Epithelial cell of prostate (primary cell): ENCODE measurements around the gene TXNDC8.
"Not testable (repeated sequence)": the region's sequence is repeated elsewhere in the genome, so short reads cannot be mapped to it uniquely, and the experiment has no call there.

Experiments used
- DNase-seq: peaks from one replicate; pipeline ENCODE4 v3.0.0-alpha.2; 2011; ENCODE audit warnings: low read depth, low spot score
- H3K27ac ChIP-seq: fragments of 450-650 bp; 2 replicates; pipeline ENCODE4 v1.5.1; 2017; ENCODE audit warnings: mild to moderate bottlenecking

Gene TXNDC8

DNA sequence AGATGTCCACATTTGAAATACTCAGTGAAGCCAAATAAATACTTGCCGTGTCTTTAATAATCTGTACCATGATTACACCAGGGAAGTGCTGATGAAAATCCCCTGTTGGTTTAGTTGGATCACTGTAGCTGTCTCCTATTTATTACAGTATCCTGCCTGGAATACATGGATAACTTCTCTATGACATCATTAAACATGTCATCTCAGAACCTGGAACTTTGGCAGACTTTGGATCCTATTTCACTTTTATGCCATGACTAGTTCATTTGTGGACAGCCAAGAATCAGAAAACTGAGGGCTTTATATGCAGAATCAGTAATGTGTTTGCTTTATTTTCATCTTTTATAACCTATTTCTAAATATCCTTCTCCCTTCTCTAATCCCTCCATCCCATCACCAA lies at the start of gene TXNDC8:
TSS of gene TXNDC8 (minus strand) at position 137 of the 400 bp plus-strand sequence.
- H3K27ac ChIP-seq, result no peak within 1 kb of the TSS
- no peak for DNase-seq

GRCh38 chr9:110383491-110383890 lies 45.8 kb upstream of the TXNDC8 start:
- no peak overlapping the region for H3K27ac ChIP-seq
- DNase-seq, result no peak

- no peak for DNase-seq
Measured at GRCh38 chr9:110382731-110383130, 45.1 kb upstream of the TXNDC8 start.

GRCh38 chr9:110371411-110372007 lies 33.8 kb upstream of the TXNDC8 start:
- no peak overlapping the region for H3K27ac ChIP-seq
- DNase-seq, result no peak

More at GRCh38 chr9:110382731-110383130, 45.1 kb upstream of the TXNDC8 start:
- H3K27ac ChIP-seq, result no peak overlapping the region

DNA sequence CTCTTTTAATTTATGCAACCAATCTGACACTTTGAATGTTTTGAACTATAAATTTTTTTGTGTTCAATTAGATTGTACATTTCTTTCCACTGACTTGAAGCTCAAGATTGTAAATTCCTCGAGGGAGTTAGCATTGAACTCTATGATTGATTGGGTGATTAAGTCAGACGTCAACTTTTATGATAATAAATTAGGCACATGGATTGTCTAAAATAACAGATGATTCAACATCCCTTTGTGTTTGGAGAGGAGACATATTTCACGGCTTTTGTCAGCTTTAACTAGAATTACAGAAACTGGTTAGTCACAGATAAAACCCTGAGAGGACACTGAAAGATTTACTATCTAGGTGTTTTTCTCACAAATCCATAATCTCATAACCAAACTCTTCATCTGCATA lies 32.7 kb upstream of the TXNDC8 start:
- DNase-seq, result peak; percentile 44
- peak overlapping the region; percentile 25 for H3K27ac ChIP-seq

GRCh38 chr9:110364451-110364850 lies 26.8 kb upstream of the TXNDC8 start:
- DNase-seq, result no peak
- H3K27ac ChIP-seq, result no peak overlapping the region

DNA sequence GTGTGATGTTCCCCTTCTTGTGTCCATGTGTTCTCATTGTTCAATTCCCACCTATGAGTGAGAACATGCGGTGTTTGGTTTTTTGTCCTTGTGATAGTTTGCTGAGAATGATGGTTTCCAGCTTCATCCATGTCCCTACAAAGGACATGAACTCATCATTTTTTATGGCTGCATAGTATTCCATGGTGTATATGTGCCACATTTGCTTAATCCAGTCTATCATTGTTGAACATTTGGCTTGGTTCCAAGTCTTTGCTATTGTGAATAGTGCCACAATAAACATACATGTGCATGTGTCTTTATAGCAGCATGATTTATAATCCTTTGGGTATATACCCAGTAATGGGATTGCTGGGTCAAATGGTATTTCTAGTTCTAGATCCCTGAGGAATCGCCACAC lies 21.3 kb upstream of the TXNDC8 start:
- H3K27ac ChIP-seq, DNase-seq: not testable (repeated sequence)

- DNase-seq, result peak; percentile 29
- no peak overlapping the region for H3K27ac ChIP-seq
Measured at GRCh38 chr9:110357505-110357904, 19.8 kb upstream of the TXNDC8 start.

- DNase-seq, result no peak
- no peak overlapping the region for H3K27ac ChIP-seq
Measured at GRCh38 chr9:110356639-110357395, 19.2 kb upstream of the TXNDC8 start.

DNA sequence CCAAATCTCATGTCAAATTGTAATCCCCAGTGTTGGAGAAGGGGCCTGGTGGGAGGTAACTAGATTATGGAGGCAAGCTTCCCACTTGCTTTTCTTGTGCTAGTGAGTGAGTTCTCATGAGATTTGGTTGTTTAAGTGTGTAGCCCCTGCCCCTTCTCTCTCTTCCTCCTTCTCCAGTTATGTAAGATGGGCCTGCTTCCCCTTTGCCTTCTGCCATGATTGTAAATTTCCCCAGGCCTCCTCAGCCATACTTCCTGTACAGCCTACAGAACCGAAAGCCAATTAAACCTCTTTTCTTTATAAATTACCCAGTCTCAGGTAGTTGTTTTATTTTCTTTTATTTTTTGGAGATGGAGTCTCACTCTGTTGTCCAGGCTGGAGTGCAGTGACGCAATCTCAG lies 18.2 kb upstream of the TXNDC8 start:
- no peak overlapping the region for H3K27ac ChIP-seq
- no peak for DNase-seq

- DNase-seq, result peak; percentile 83
- peak overlapping the region; percentile 62 for H3K27ac ChIP-seq
Measured at GRCh38 chr9:110351009-110351467, 13.4 kb upstream of the TXNDC8 start.

DNA sequence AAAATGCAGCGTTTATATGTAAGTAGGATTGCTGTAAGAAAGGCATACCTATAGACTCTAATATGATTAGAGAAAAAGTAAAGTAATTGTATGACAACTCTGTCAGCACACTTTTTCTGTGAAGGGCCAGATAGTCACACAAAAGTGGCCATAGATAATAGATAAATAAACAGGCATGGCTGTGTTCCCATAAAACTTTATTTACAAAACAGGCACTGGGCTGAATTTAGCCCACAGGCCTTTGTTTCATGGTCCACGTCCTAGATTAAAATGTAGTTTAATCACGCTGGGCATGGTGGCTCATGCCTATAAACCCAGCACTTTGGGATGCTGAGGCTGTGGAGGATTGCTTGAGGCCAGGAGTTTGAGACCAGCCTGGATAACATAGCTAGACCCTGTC lies 8.7 kb upstream of the TXNDC8 start:
- no peak overlapping the region for H3K27ac ChIP-seq
- no peak for DNase-seq

DNA sequence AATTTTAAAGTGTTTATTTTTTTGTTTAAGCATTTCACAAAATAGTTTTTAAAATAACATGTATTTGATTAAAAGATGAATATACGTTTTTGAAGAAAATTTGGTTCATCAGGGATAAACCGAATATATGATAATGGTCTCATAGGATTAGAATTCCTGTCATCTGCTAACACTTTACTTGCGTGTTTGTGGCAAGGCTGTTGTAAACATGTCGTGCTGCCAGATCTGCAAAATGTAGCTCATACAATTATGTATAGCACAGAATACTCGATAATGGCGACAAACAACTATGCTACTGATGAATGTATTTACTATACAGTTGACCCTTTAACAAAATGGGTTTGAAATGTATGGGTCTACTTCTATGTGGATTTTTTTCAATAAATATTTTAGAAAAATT lies 7.2 kb upstream of the TXNDC8 start:
- H3K27ac ChIP-seq, result no peak overlapping the region
- no peak for DNase-seq

DNA sequence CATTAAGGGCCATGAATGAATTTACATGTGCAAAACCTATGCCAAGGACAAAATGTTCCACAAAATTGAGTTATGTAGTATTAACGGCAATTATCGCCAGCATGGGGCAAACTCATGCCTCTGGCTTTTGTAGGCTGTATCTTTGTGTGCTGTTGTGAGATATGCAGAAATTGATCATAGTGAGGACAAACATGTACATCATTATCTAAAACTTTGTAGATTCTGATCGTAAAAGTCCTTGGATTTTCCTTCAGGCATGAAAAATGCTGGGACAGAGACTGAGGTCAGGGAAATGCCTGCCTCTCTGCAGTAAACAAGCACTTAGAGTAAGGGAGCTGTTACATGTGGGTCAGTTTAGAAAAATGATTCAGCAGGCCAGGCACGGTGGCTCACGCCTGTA lies 5.9 kb upstream of the TXNDC8 start:
- no peak for DNase-seq
- H3K27ac ChIP-seq, result no peak overlapping the region

DNA sequence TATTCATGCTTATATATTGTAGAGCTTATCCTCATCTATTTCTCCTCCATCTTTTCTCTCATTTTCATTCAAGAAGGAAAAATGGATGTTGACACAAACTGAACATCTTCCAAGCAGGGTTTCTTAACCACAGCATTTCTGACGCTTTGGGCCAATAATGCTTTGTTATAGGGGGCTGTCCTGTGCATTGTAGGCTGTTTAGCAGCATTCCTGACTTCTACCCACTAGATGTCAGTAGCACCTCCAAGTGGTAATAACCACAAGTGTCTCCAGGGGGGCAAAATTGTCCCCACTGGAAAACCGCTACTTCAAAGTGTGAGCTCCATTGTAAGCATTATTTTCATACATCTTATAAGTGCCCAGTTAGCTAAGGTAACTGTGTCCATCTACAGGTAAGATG lies 2.6 kb upstream of the TXNDC8 start:
- no peak for DNase-seq
- no peak overlapping the region for H3K27ac ChIP-seq

DNA sequence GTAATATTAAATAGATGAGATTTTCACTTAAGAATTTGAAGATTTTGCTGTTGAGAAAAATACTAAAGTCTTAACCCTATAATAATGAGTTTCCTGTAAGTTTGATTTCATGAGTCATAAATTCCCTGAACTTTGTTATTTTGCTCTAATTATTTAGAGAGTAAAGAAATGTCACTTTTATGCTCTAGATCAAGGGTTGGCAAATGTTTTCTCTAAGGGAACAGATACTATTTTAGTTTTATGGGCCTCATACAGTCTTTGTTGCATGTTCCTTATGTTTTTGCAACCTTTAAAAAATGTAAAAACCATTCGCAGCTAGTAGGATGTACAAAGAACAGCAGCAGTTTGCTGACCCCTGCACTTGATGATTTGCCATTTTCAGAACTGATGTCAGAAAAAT lies 480 bp upstream of the TXNDC8 start:
- no peak for DNase-seq
- H3K27ac ChIP-seq, result no peak overlapping the region

DNA sequence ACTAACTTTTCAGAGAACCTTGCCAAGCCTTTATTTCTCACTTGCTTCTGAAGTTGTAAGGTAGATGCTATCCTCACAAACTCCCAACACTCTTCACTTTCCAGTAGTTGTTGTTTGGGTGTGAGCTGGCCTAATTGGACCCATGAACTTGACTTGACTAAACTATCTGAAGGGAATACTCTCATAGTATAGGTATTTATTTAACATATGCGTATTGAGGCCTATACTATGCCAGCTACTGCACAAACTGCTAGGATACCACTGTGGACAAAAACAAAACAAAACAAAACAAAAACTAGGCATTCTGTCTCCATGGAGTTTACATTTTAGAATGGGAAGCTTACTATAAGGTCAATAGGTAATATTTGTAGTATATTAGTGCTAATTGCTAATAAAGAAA lies 1.3 kb downstream of the TXNDC8 start:
- DNase-seq, result no peak
- H3K27ac ChIP-seq, result no peak overlapping the region

- no peak for DNase-seq
- no peak overlapping the region for H3K27ac ChIP-seq
Measured at GRCh38 chr9:110334871-110335270, 2.8 kb downstream of the TXNDC8 start.

DNA sequence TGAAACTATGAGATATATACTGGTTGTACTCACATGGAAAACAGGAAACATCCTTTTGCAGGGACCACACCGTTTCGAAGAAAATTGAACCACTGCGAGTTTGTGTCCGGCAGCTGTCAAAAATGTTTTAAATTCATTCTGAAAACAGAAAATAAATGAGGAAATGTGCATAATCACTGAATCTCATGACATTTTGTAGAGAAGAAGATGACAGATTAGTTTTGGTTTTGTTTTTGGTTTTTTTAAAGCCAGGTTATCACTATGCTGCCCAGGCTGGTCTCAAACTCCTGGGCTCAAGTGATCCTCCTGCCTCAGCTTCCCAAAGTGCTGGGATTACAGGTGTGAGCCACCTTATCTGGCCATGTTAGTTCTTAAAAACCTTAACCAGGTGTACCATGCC lies 3.5 kb downstream of the TXNDC8 start:
- no peak for DNase-seq
- H3K27ac ChIP-seq, result no peak overlapping the region

DNA sequence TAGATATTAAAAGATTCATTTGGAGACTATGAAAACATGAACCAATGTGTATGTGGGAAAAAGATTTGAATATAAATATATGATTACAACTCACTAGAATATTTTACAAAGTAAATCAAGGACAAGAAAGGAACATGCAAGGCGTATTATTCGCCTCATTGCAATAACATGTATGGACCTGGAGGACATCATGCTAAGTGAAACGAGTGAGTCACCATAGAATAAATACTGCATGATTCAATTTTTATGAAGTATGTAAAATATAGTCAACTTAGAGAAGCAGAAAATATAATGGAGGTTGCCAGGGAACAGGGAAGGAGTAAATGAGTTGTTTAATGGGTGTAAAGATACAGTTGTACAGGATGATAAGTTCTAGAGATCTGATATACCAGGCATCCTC lies 4.9 kb downstream of the TXNDC8 start:
- DNase-seq, result peak; percentile 52
- no peak overlapping the region for H3K27ac ChIP-seq

- no peak for DNase-seq
- no peak overlapping the region for H3K27ac ChIP-seq
Measured at GRCh38 chr9:110330484-110331105, 7.1 kb downstream of the TXNDC8 start.
